Sigmoid colon (tissue), 7 donors: ENCODE measurements around the gene CCDC170. TPM values are rescaled to one million over a fixed set of nuclear protein-coding genes. Genes with fewer than 3 reads are reported as not detected.
A peak's percentile ranks its signal among the peaks of the same experiment; 100 is the strongest.

Experiments used
- DNase-seq: peaks from one replicate; pipeline ENCODE4 v3.0.0-alpha.2; 2019
- H3K27ac ChIP-seq, 4 donors: fragments of 200-600 bp; sonication (generic); one replicate each; pipeline ENCODE4 v1.5.1; 2016 to 2019; ENCODE audit warnings: mild to moderate bottlenecking in 1 of 4
- H3K27me3 ChIP-seq, 3 donors: fragments of 200-600 bp; sonication (generic); one replicate each; pipeline ENCODE4 v1.5.1; 2019; ENCODE audit warnings: mild to moderate bottlenecking in 1 of 3
- H3K36me3 ChIP-seq, 4 donors: fragments of 200-600 bp; sonication (generic); one replicate each; pipeline ENCODE4 v1.5.1; 2016 to 2019
- H3K4me1 ChIP-seq, 4 donors: fragments of 200-600 bp; sonication (generic); one replicate each; pipeline ENCODE4 v1.5.1; 2017 to 2019
- H3K4me3 ChIP-seq, 4 donors: fragments of 200-600 bp; sonication (generic); one replicate each; pipeline ENCODE4 v1.5.1; 2017 to 2019; ENCODE audit warnings: mild to moderate bottlenecking in 2 of 4, moderate library complexity in 1 of 4
- H3K9me3 ChIP-seq, 4 donors: fragments of 200-600 bp in 3 of 4; sonication (generic) in 3 of 4; one replicate each; pipeline versions ENCODE4 v1.5.1 to v1.6.1; 2013 to 2019
- CTCF ChIP-seq, 4 experiments: fragments of 450-650 bp in 3 of 4; fragments of 200-600 bp in 1 of 4; IDR thresholded peaks; one replicate each; pipeline ENCODE4 v1.5.1; 2016 to 2019; ENCODE audit warnings: antibody characterized with exemption in 4 of 4, mild to moderate bottlenecking in 3 of 4, moderate library complexity in 2 of 4
- EP300 ChIP-seq, 4 donors: sonication (generic); formaldehyde crosslinking; IDR thresholded peaks; one replicate each; pipeline ENCODE4 v1.6.1; 2017; ENCODE audit warnings: antibody characterized with exemption in 4 of 4
- POLR2A ChIP-seq, 2 donors: fragments of 450-650 bp; IDR thresholded peaks; one replicate each; pipeline ENCODE4 v1.6.1; 2016; ENCODE audit warnings: antibody characterized with exemption in 2 of 2, mild to moderate bottlenecking in 2 of 2, moderate library complexity in 2 of 2
- POLR2AphosphoS5 ChIP-seq, 4 donors: sonication (generic); formaldehyde crosslinking; IDR thresholded peaks; one replicate each; pipeline ENCODE4 v1.6.1; 2017; ENCODE audit warnings: antibody characterized with exemption in 4 of 4
- WGBS, 2 donors: extraction: QIAGEN DNeasy Blood & Tissue Kit; methylation state at CpG; one replicate each; pipeline ENCODE4 v1.1.7; 2013; 5-methylcytosine and 5-hydroxymethylcytosine counted together
- intact Hi-C: fragments of 100-400 bp; cut with DNase I; formaldehyde crosslinking; loops from one replicate; pipeline ENCODE4 v1.15.1; 2023
- polyA plus RNA-seq, 3 donors: library from polyadenylated mRNA; stranded (reverse); fragments of 200-250 nt; gene quantifications; one replicate each; pipeline ENCODE4 v1.2.3, GENCODE V29; 2013
- total RNA-seq, 4 donors: library from RNA; depleted of rRNA; stranded (reverse); fragments of >200 nt; gene quantifications; one replicate each; pipeline ENCODE4 v1.1.0, GENCODE V29; 2016
- donor health status: healthy with polysubstance abuse.
- donor health status: Bipolar disorder and iron deficiency.
- donor health status: healthy.

The CCDC170 gene
- total and polyA plus RNA-seq, 7 donors, result 0.33 to 2.5 (median 0.66) TPM

DNA sequence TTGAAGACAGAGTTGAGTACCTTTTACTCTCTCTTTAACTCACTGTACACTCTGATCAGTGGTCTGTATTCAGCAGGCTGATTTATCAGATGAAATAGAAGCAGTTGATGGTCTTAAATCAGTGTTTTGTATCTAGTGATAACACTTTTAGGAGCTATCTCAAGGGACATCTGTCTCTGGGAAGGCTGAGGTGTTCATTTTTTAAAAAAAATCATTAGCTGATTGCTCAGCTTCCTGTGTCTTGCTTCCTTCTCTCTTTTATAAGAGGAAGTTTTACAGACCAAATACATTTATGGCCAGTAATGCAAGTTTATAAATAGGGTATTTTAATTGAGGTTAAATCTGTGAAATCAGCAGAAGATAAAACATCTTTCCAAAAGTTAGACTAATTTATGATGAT is 12.0 kb upstream of the CCDC170 start:
- DNase-seq, result no peak
- Histone ChIP-seq H3K27ac (no peak overlapping the region), H3K27me3 (no peaks in the 10 kb centered on the region), H3K4me3 (no peak overlapping the region), H3K36me3 (no peaks in the 10 kb centered on the region), H3K9me3 (no peaks in the 10 kb centered on the region), H3K4me1 (peaks cover 0 to 4% (median 0%) of the 10 kb centered on the region in 4 donors)
- intact Hi-C loops, result no loop called here
- TF ChIP-seq POLR2AphosphoS5 (IDR thresholded peaks at IDR 0.05) (no peak), CTCF (IDR thresholded peaks at IDR 0.05) (no peak), POLR2A (IDR thresholded peaks at IDR 0.05) (no peak), EP300 (IDR thresholded peaks at IDR 0.05) (no peak)

- no peaks in the 10 kb centered on the region for H3K27me3 ChIP-seq
- intact Hi-C loops, result no loop called here
- DNase-seq, result no peak
- no peaks in the 10 kb centered on the region for H3K36me3 ChIP-seq
- no peaks in the 10 kb centered on the region for H3K9me3 ChIP-seq
- peak overlapping the region in 1 of 4 donors; percentile 18 for H3K27ac ChIP-seq
- no peak for TF ChIP-seq POLR2A (IDR thresholded peaks at IDR 0.05)
- no peak for TF ChIP-seq POLR2AphosphoS5 (IDR thresholded peaks at IDR 0.05)
- no peak for TF ChIP-seq EP300 (IDR thresholded peaks at IDR 0.05)
- TF ChIP-seq CTCF (IDR thresholded peaks at IDR 0.05), result no peak
- 32 to 56% methylated on average over 5 of the region's 5 CpGs for WGBS, 2 donors
- H3K4me3 ChIP-seq, result peak overlapping the region in 1 of 4 donors; percentile 7
- peaks cover 0 to 4% (median 0%) of the 10 kb centered on the region in 4 donors for H3K4me1 ChIP-seq
These were observed 11.5 kb upstream of the CCDC170 start for GRCh38 chr6:151482290-151482689.

DNA sequence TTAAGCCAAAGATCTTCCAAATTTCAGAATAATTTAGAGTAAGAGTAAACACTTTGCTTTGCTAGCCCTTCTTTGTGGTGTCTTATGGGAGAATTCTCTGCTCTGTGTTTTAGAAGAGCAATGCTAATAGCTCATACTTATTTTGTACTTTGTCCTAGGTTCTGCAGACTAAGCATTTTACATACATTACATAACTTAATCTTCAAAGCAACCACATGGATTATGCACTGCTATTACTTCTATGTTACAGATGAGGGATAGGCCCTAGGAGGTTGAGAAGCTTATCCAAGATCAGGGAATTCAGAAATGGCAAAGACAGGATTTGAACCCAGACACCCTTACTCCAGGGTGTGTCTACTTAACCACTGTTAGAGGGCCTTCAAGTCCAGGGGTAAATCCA is 9.8 kb upstream of the CCDC170 start:
- no peak for DNase-seq
- intact Hi-C loops, result no loop called here
- Histone ChIP-seq H3K4me3 (no peak overlapping the region), H3K27ac (no peak overlapping the region), H3K27me3 (no peaks in the 10 kb centered on the region), H3K36me3 (no peaks in the 10 kb centered on the region), H3K4me1 (peaks cover 0 to 4% (median 0%) of the 10 kb centered on the region in 4 donors), H3K9me3 (no peaks in the 10 kb centered on the region)
- TF ChIP-seq POLR2A (IDR thresholded peaks at IDR 0.05) (no peak), POLR2AphosphoS5 (IDR thresholded peaks at IDR 0.05) (no peak), EP300 (IDR thresholded peaks at IDR 0.05) (no peak), CTCF (IDR thresholded peaks at IDR 0.05) (no peak)

GRCh38 chr6:151488226-151488625 is 5.6 kb upstream of the CCDC170 start:
- TF ChIP-seq CTCF (IDR thresholded peaks at IDR 0.05) (no peak), EP300 (IDR thresholded peaks at IDR 0.05) (no peak), POLR2A (IDR thresholded peaks at IDR 0.05) (no peak), POLR2AphosphoS5 (IDR thresholded peaks at IDR 0.05) (no peak)
- no peak overlapping the region for H3K4me3 ChIP-seq
- no peak overlapping the region for H3K27ac ChIP-seq
- no peaks in the 10 kb centered on the region for H3K9me3 ChIP-seq
- H3K27me3 ChIP-seq, result peaks cover 0 to 9% (median 0%) of the 10 kb centered on the region in 3 donors
- intact Hi-C loops, result no loop called here
- peaks cover 0 to 1% (median under 1%) of the 10 kb centered on the region in 4 donors for H3K4me1 ChIP-seq
- DNase-seq, result no peak
- H3K36me3 ChIP-seq, result no peaks in the 10 kb centered on the region
- WGBS, 2 donors, result 34 to 56% methylated on average over 2 of the region's 2 CpGs

DNA sequence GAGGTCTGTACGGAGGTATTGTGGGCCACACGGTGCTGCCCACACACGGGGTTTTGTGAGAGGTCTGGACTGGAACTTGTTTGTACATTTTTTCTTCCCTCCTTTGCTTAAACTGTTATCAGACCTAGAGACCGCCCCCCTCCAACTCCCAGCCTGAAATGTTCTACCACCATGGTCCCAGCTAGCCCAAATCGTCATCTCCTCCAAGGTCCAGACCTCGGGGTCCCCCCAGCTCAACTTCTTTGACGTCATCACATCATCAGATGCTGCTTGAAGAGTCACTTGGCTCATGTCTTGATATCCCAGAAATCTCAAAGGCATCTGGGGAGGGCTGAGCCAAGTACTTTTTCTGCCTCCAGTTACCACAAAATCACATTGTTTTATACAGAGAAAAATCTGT is 2.8 kb upstream of the CCDC170 start:
- intact Hi-C loops, result no loop called here
- Histone ChIP-seq H3K27me3 (peaks cover 0 to 35% (median 15%) of the 10 kb centered on the region in 3 donors), H3K4me1 (peaks cover 0 to 20% (median 7%) of the 10 kb centered on the region in 4 donors), H3K36me3 (no peaks in the 10 kb centered on the region), H3K4me3 (no peak overlapping the region), H3K9me3 (no peaks in the 10 kb centered on the region), H3K27ac (no peak overlapping the region)
- DNase-seq, result no peak
- 79 to 87% methylated on average over 7 of the region's 7 CpGs for WGBS, 2 donors
- no peak for TF ChIP-seq CTCF (IDR thresholded peaks at IDR 0.05)
- no peak for TF ChIP-seq POLR2A (IDR thresholded peaks at IDR 0.05)
- no peak for TF ChIP-seq POLR2AphosphoS5 (IDR thresholded peaks at IDR 0.05)
- no peak for TF ChIP-seq EP300 (IDR thresholded peaks at IDR 0.05)
